ENCODE results near the gene ERAP2. TPM values are rescaled to one million over a fixed set of nuclear protein-coding genes. Genes with fewer than 3 reads are reported as not detected.

Gene ERAP2
- total and polyA plus RNA-seq, 10 of the 15 experiments (the other 5 are each of a cell fraction or from before 2014, with no cell fraction given) = 4.0 to 28.7 (median 11.7) TPM

DNA sequence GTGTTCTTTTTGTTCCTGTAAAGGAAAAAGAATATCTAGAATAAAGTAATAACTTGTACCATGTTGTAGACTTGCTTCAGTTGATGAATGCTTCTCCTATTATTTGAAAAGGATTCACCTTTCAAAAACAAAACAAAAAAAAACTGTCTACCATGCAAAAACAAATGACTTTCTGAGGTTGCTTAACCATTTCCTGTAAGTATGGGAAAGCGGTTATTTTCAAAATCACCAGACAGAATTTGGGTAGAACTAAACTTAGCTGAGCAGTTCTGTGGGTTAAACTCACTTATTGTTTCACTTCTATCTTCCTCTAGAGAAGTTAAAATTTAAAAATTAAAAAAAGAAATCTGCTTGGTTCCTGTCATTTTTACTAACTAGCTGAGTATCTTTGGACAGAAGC is 84.8 kb downstream of the ERAP2 start (continued):
- TF ChIP-seq, protein P1, sequence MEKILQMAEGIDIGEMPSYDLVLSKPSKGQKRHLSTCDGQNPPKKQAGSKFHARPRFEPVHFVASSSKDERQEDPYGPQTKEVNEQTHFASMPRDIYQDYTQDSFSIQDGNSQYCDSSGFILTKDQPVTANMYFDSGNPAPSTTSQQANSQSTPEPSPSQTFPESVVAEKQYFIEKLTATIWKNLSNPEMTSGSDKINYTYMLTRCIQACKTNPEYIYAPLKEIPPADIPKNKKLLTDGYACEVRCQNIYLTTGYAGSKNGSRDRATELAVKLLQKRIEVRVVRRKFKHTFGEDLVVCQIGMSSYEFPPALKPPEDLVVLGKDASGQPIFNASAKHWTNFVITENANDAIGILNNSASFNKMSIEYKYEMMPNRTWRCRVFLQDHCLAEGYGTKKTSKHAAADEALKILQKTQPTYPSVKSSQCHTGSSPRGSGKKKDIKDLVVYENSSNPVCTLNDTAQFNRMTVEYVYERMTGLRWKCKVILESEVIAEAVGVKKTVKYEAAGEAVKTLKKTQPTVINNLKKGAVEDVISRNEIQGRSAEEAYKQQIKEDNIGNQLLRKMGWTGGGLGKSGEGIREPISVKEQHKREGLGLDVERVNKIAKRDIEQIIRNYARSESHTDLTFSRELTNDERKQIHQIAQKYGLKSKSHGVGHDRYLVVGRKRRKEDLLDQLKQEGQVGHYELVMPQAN (conservative IDR thresholded peaks at IDR 0.05) = peak; percentile 80
- peak; percentile 34; the same call in 1 of the 2 replicates for TF ChIP-seq CREM (IDR thresholded peaks at IDR 0.05; ENCODE audit: low read depth)
- peak in 1 of 2 experiments; percentile 88; a peak in 2 of 4 replicates for TF ChIP-seq EP300 (IDR thresholded peaks at IDR 0.05; ENCODE audit: borderline replicate concordance in 1 of 2, control insufficient read depth in 1 of 2, low read depth in 2 of 2, low read length in 2 of 2)
- TF ChIP-seq MXI1 (IDR thresholded peaks at IDR 0.05; ENCODE audit: low read depth, low read length) = peak; percentile 47; the same call in 1 of the 2 replicates
- TF ChIP-seq ATF7 (IDR thresholded peaks at IDR 0.05; ENCODE audit: low read depth) = peak; percentile 69
- TF ChIP-seq, protein P2, sequence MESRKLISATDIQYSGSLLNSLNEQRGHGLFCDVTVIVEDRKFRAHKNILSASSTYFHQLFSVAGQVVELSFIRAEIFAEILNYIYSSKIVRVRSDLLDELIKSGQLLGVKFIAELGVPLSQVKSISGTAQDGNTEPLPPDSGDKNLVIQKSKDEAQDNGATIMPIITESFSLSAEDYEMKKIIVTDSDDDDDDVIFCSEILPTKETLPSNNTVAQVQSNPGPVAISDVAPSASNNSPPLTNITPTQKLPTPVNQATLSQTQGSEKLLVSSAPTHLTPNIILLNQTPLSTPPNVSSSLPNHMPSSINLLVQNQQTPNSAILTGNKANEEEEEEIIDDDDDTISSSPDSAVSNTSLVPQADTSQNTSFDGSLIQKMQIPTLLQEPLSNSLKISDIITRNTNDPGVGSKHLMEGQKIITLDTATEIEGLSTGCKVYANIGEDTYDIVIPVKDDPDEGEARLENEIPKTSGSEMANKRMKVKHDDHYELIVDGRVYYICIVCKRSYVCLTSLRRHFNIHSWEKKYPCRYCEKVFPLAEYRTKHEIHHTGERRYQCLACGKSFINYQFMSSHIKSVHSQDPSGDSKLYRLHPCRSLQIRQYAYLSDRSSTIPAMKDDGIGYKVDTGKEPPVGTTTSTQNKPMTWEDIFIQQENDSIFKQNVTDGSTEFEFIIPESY (IDR thresholded peaks at IDR 0.05) = no peak
- TF ChIP-seq MYC (IDR thresholded peaks at IDR 0.05; ENCODE audit: insufficient read depth, insufficient read length, insufficient replicate concordance, low read length, severe bottlenecking) = no peak
- TF ChIP-seq TCF12 (IDR thresholded peaks at IDR 0.05; ENCODE audit: low read depth, low read length) = no peak
- TF ChIP-seq MEF2B (IDR thresholded peaks at IDR 0.05; ENCODE audit: partially characterized antibody, poor library complexity, severe bottlenecking) = peak; percentile 44
- peak; percentile 29 to 31; a peak in 2 of 4 replicates for TF ChIP-seq IKZF2 (IDR thresholded peaks at IDR 0.05)
- TF ChIP-seq BCL11A (IDR thresholded peaks at IDR 0.05; ENCODE audit: low read depth, low read length) = peak; percentile 47; the same call in 1 of the 2 replicates
- peak; percentile 15 to 59; a peak in 2 of 4 replicates for TF ChIP-seq BHLHE40 (IDR thresholded peaks at IDR 0.05; ENCODE audit: borderline replicate concordance in 1 of 2, low read depth in 2 of 2, low read length in 1 of 2)
- no peak for TF ChIP-seq NRF1 (conservative IDR thresholded peaks at IDR 0.05; ENCODE audit: low read depth, low read length)
- TF ChIP-seq NBN (IDR thresholded peaks at IDR 0.05) = peak; percentile 57; the same call in 1 of the 2 replicates
- peak; percentile 90; the same call in 1 of the 2 replicates for TF ChIP-seq MTA3 (IDR thresholded peaks at IDR 0.05; ENCODE audit: borderline replicate concordance, low read length)

All from GM12878 (cell line).